Activated CD4-positive, alpha-beta T cell treated with anti-CD3 and anti-CD28 coated beads, Interleukin-2, amount 10 ng/mL, durations not matched to agents 7 days and 5 days (primary cell): ENCODE results near the gene APH1B. TPM values are rescaled to one million over a fixed set of nuclear protein-coding genes. Genes with fewer than 3 reads are reported as not detected.

ENCODE experiments used
- CTCF ChIA-PET: fragments of 350-600 bp; sonication (Branson Sonifier 250); formaldehyde crosslinking; loops from one replicate; lab custom pipeline; 2021; ENCODE audit warnings: antibody characterized with exemption; lab: Charles Lee
- POLR2A ChIA-PET: fragments of 350-600 bp; sonication (Branson Sonifier 250); formaldehyde crosslinking; loops from one replicate; lab custom pipeline; 2021; ENCODE audit warnings: antibody characterized with exemption; lab: Charles Lee
- DNase-seq: peaks from one replicate; pipeline ENCODE4 v3.0.0-alpha.2; 2020
- H3K27ac Mint-ChIP-seq: one replicate; pipeline ENCODE4 v1.8.0; 2021; ENCODE audit warnings: mild to moderate bottlenecking, moderate library complexity, mixed read lengths
- H3K27me3 Mint-ChIP-seq: one replicate; pipeline ENCODE4 v1.8.0; 2021; ENCODE audit warnings: mixed read lengths
- H3K36me3 Mint-ChIP-seq: one replicate; pipeline ENCODE4 v1.8.0; 2021; ENCODE audit warnings: low read depth, mixed read lengths
- H3K4me1 Mint-ChIP-seq: one replicate; pipeline ENCODE4 v1.8.0; 2021; ENCODE audit warnings: mixed read lengths
- H3K4me3 Mint-ChIP-seq: one replicate; pipeline ENCODE4 v1.8.0; 2021; ENCODE audit warnings: mild to moderate bottlenecking, moderate library complexity, mixed read lengths
- H3K9me3 Mint-ChIP-seq: one replicate; pipeline ENCODE4 v1.8.0; 2021; ENCODE audit warnings: mixed read lengths
- total RNA-seq, 2 experiments: library from RNA; stranded (reverse); gene quantifications; one replicate each; pipeline ENCODE4 v1.2.3, GENCODE V29; 2021

APH1B gene
- total RNA-seq, 2 experiments from 2014 or later: 7.3 to 9.1 TPM

- CTCF ChIA-PET: interaction anchor here (1.0 to 1.8 kb wide), 2 partner anchors 9 to 48 kb away, joined by 4 read pairs; no protein-coding TSS in a partner anchor
- POLR2A ChIA-PET: no interaction called here
- Mint-ChIP-seq H3K27me3 (no peaks in the 10 kb centered on the region), H3K27ac (no peak overlapping the region), H3K9me3 (peaks cover 5% of the 10 kb centered on the region), H3K36me3 (peaks cover 56% of the 10 kb centered on the region), H3K4me3 (no peak overlapping the region), H3K4me1 (peaks cover 52% of the 10 kb centered on the region)
- DNase-seq: no peak
Observed at GRCh38 chr15:63240109-63240508, 37.3 kb upstream of the APH1B start.

GRCh38 chr15:63241316-63241715 is 36.1 kb upstream of the APH1B start:
- DNase-seq: no peak
- no peak overlapping the region for H3K27ac Mint-ChIP-seq
- H3K4me1 Mint-ChIP-seq: peaks cover 53% of the 10 kb centered on the region
- H3K9me3 Mint-ChIP-seq: peaks cover 5% of the 10 kb centered on the region
- H3K4me3 Mint-ChIP-seq: no peak overlapping the region
- CTCF ChIA-PET: no interaction called here
- H3K27me3 Mint-ChIP-seq: no peaks in the 10 kb centered on the region
- POLR2A ChIA-PET: no interaction called here
- peaks cover 62% of the 10 kb centered on the region for H3K36me3 Mint-ChIP-seq

DNA sequence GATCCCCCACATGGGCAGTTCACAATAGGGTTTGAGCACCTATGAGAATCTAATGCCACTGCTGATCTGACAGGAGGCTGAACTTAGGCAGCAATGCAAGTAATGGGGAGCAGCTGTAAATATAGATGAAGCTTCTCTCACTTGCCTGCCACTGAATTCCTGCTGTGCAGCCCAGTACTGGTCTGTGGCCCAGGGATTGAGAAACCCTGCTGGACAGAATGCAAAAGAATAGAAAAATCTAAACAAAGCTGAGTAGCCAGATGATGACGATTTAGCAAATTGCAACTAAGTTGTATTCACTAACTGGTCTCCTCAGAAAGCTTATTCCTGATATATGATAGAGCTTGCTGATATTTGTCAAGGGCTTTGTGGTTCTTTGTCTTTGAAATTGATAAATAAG is 34.3 kb upstream of the APH1B start:
- Mint-ChIP-seq H3K27ac (no peak overlapping the region), H3K36me3 (peaks cover 61% of the 10 kb centered on the region), H3K9me3 (peaks cover 2% of the 10 kb centered on the region), H3K4me1 (peaks cover 49% of the 10 kb centered on the region), H3K4me3 (no peak overlapping the region), H3K27me3 (no peaks in the 10 kb centered on the region)
- ChIA-PET CTCF (interaction anchor here (0.6 to 1.3 kb wide), 2 partner anchors 10 to 12 kb away, joined by 3 to 6 read pairs; no protein-coding TSS in a partner anchor), POLR2A (interaction anchor here (0.6 kb wide), 1 partner anchor 10 kb away, joined by 3 read pairs; no protein-coding TSS in a partner anchor)
- DNase-seq: no peak

DNA sequence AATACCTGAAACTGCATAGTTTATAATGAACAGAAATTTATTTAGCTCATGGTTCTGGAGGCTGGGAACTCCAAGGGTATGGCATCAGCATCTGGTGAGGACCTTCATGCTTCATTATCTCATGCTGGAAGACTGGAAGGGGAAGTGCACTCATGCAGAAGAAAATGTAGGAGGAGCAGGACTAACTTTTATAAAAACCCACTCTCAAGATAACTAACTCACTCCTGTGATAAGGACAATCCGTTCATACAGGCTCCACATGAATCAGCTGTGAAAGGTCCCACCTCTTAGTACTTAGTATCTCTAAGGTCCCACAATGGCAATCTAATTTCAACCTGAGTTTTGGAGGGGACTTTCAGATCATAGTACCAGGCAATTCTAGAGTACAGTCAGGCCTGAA is 33.6 kb upstream of the APH1B start:
- CTCF ChIA-PET: interaction anchor here (1.3 kb wide), 1 partner anchor 11 kb away, joined by 3 read pairs; no protein-coding TSS in a partner anchor
- H3K27me3 Mint-ChIP-seq: no peaks in the 10 kb centered on the region
- no peak for DNase-seq
- H3K4me1 Mint-ChIP-seq: peaks cover 47% of the 10 kb centered on the region
- H3K36me3 Mint-ChIP-seq: peaks cover 64% of the 10 kb centered on the region
- POLR2A ChIA-PET: interaction anchor here (0.6 kb wide), 1 partner anchor 10 kb away, joined by 3 read pairs; no protein-coding TSS in a partner anchor
- H3K27ac Mint-ChIP-seq: no peak overlapping the region
- no peak overlapping the region for H3K4me3 Mint-ChIP-seq
- H3K9me3 Mint-ChIP-seq: peaks cover 2% of the 10 kb centered on the region

GRCh38 chr15:63244399-63244798 is 33.0 kb upstream of the APH1B start:
- Mint-ChIP-seq H3K27ac (peak overlapping the region; percentile 58), H3K36me3 (peaks cover 63% of the 10 kb centered on the region), H3K9me3 (peaks cover 2% of the 10 kb centered on the region), H3K27me3 (no peaks in the 10 kb centered on the region), H3K4me1 (peaks cover 43% of the 10 kb centered on the region), H3K4me3 (no peak overlapping the region)
- POLR2A ChIA-PET: no interaction called here
- CTCF ChIA-PET: interaction anchor here (0.5 to 0.8 kb wide), 2 partner anchors 11 to 12 kb away, joined by 3 to 4 read pairs; no protein-coding TSS in a partner anchor
- no peak for DNase-seq

DNA sequence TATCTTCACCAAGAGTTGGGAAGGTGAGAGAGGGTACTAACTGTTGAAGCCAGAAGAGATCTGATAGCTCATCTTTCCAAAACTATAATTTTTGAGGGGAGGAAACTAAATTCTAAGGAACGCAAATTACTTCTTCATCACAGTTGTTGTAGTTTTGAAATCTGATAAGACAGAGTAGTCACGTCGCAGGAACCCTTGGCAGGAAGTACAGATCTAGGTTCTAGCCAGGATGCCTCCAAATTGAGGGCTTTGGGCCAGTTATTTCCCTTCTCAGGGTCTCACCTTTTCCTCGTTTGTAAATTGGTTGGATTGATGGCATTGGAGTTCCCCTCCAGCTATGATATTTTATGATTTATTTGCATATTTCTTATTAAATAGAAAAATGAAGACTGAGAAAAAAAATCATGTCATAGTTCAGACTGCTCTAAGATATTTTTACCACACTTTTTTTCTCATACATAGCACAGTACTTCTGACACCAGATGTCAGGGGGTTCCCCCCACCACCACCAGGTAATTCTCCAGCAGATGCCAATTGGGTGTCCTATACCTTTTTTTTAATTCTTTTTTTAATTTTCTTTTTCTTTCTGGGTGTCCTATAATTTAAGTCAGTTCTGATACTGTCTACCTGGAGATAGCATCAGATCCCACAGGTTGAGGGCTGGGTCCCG is 32.3 kb upstream of the APH1B start:
- Mint-ChIP-seq H3K27ac (peak overlapping the region; percentile 58), H3K36me3 (peaks cover 62% of the 10 kb centered on the region), H3K4me1 (peaks cover 39% of the 10 kb centered on the region), H3K4me3 (no peak overlapping the region), H3K27me3 (no peaks in the 10 kb centered on the region), H3K9me3 (peaks cover 2% of the 10 kb centered on the region)
- CTCF ChIA-PET: interaction anchor here (0.5 to 1.2 kb wide), 3 partner anchors 9 to 12 kb away, joined by 3 to 4 read pairs (median 3); no protein-coding TSS in a partner anchor
- peak; percentile 15 for DNase-seq
- POLR2A ChIA-PET: no interaction called here

DNA sequence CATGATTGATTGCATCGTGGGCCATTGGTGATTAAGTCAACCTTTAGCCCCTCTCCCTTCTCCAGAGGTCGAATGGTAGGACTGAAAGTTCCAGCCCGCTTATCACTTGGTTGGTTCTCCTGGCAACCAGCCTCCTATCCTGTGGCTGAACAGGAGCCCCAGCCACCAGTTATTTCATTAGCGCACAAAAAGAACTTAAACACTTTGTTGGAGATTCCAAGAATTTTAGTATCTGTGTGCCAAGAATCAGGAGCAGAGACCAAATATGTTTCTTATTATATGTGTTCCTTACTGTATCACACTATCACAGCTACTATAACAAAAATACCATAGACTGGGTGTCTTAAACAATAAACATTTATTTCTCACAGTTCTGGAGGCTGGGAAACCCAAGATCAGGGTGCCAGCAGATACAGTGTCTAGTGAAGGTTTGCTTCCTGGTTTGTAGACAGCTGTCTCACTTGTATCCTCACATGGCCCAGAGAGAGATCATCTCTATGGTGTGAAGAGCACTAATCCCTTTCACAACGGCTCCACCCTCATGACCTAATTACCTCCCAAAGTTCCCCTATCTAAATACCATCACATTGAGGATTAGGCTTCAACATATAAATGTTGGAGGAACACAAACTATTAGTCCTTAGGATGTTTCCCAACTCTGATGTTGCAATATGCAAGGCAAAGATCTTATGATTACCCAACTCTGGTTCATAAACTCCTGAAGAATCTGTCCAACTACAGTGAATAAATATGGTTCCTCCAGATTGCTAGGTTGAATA is 30.5 kb upstream of the APH1B start:
- H3K4me1 Mint-ChIP-seq: peaks cover 39% of the 10 kb centered on the region
- peaks cover 2% of the 10 kb centered on the region for H3K9me3 Mint-ChIP-seq
- H3K4me3 Mint-ChIP-seq: no peak overlapping the region
- H3K36me3 Mint-ChIP-seq: peaks cover 74% of the 10 kb centered on the region
- POLR2A ChIA-PET: no interaction called here
- no peaks in the 10 kb centered on the region for H3K27me3 Mint-ChIP-seq
- H3K27ac Mint-ChIP-seq: no peak overlapping the region
- no peak for DNase-seq
- CTCF ChIA-PET: interaction anchor here (0.9 to 2.8 kb wide), 4 partner anchors 8 to 53 kb away, joined by 3 to 13 read pairs (median 6); no protein-coding TSS in a partner anchor

- Mint-ChIP-seq H3K36me3 (peaks cover 64% of the 10 kb centered on the region), H3K27me3 (no peaks in the 10 kb centered on the region), H3K4me3 (no peak overlapping the region), H3K27ac (no peak overlapping the region), H3K4me1 (peaks cover 22% of the 10 kb centered on the region), H3K9me3 (no peaks in the 10 kb centered on the region)
- ChIA-PET POLR2A (no interaction called here), CTCF (interaction anchor here (0.6 to 1.7 kb wide), 3 partner anchors 10 to 13 kb away, joined by 3 to 6 read pairs (median 4); no protein-coding TSS in a partner anchor)
- DNase-seq: no peak
Observed at GRCh38 chr15:63250312-63250965, 27.0 kb upstream of the APH1B start.

- no peak overlapping the region for H3K27ac Mint-ChIP-seq
- H3K4me1 Mint-ChIP-seq: peaks cover 20% of the 10 kb centered on the region
- no peak overlapping the region for H3K4me3 Mint-ChIP-seq
- no peaks in the 10 kb centered on the region for H3K9me3 Mint-ChIP-seq
- DNase-seq: no peak
- ChIA-PET POLR2A (no interaction called here), CTCF (interaction anchor here (1.2 kb wide), 1 partner anchor 10 kb away, joined by 3 read pairs; no protein-coding TSS in a partner anchor)
- H3K27me3 Mint-ChIP-seq: no peaks in the 10 kb centered on the region
- H3K36me3 Mint-ChIP-seq: peaks cover 58% of the 10 kb centered on the region
Observed at GRCh38 chr15:63251701-63252100, 25.7 kb upstream of the APH1B start.

DNA sequence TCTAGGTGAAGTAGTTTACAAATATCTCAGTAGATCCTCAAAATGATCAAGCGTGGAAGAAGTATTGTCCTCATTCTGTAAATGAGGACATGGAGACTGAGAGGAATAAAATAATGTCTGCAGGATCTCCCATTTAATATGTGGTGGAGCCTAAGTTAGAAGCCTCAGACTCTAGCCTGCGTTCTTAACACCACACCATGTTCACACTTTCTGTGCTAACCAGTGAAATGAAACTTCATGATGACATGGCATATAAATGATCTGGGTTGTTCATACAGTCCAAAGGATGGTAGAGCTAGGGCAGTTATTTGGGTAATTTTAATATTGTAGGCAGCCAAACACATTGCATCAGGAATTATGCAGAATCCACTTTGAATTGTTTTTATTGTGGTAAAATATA is 25.1 kb upstream of the APH1B start:
- POLR2A ChIA-PET: no interaction called here
- H3K4me1 Mint-ChIP-seq: peaks cover 16% of the 10 kb centered on the region
- no peak overlapping the region for H3K27ac Mint-ChIP-seq
- H3K4me3 Mint-ChIP-seq: no peak overlapping the region
- H3K27me3 Mint-ChIP-seq: no peaks in the 10 kb centered on the region
- peaks cover 54% of the 10 kb centered on the region for H3K36me3 Mint-ChIP-seq
- DNase-seq: no peak
- CTCF ChIA-PET: interaction anchor here (1.2 kb wide), 1 partner anchor 10 kb away, joined by 3 read pairs; no protein-coding TSS in a partner anchor
- H3K9me3 Mint-ChIP-seq: no peaks in the 10 kb centered on the region

DNA sequence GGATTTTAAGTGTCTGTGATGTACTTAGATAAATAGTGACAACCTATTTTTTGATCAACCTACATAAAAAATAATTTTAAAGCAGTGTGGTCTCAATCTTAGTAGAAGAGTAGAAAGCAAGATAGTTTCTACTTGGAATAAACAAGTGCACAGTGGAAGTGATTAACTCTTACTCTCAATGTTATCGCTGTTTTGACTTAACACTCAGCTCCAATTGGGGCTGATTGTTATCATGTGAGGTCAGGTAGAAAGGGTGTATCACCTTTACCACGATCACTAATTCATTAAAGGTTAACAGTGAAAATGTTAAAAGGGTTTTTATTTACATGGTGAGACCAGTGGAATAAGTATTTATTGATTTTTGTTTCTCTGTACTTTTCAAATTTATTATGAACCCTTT is 22.4 kb upstream of the APH1B start:
- H3K9me3 Mint-ChIP-seq: no peaks in the 10 kb centered on the region
- no peaks in the 10 kb centered on the region for H3K27me3 Mint-ChIP-seq
- H3K27ac Mint-ChIP-seq: no peak overlapping the region
- no peak for DNase-seq
- H3K4me3 Mint-ChIP-seq: no peak overlapping the region
- peaks cover 61% of the 10 kb centered on the region for H3K36me3 Mint-ChIP-seq
- ChIA-PET CTCF (interaction anchor here (1.1 to 1.5 kb wide), 3 partner anchors 12 to 82 kb away, joined by 3 to 4 read pairs (median 3); no protein-coding TSS in a partner anchor), POLR2A (no interaction called here)
- H3K4me1 Mint-ChIP-seq: peaks cover 13% of the 10 kb centered on the region

- ChIA-PET CTCF (interaction anchor here (0.6 to 1.2 kb wide), 5 partner anchors 11 to 83 kb away, joined by 3 read pairs; no protein-coding TSS in a partner anchor), POLR2A (no interaction called here)
- Mint-ChIP-seq H3K4me1 (peaks cover 10% of the 10 kb centered on the region), H3K36me3 (peaks cover 59% of the 10 kb centered on the region), H3K9me3 (no peaks in the 10 kb centered on the region), H3K27me3 (no peaks in the 10 kb centered on the region), H3K27ac (peak overlapping the region; percentile 82), H3K4me3 (no peak overlapping the region)
- no peak for DNase-seq
Observed at GRCh38 chr15:63255489-63255990, 21.9 kb upstream of the APH1B start.
